MCF 10A (cell line): Measurements from ENCODE around the gene PLEKHH1. TPM values are rescaled to one million over a fixed set of nuclear protein-coding genes. Genes with fewer than 3 reads are reported as not detected.

Experiments
- BruUV-seq: library from RNA; stranded (reverse); fragments of 400-500 nt; replicated peaks from 2 replicates; lab custom pipeline; 2021; lab: Mats Ljungman, UMichigan
- CTCF ChIA-PET: fragments of 300-600 bp; sonication (Branson Sonifier 250); formaldehyde crosslinking; extraction: SDS; loops from one replicate; lab custom pipeline; 2021; ENCODE audit warnings: antibody characterized with exemption, inconsistent platforms; lab: Yijun Ruan, JAX
- POLR2A ChIA-PET: fragments of 300-600, 350-650 bp; sonication (Branson Sonifier 250); formaldehyde crosslinking; extraction: SDS; loops from one replicate; lab custom pipeline; 2020; ENCODE audit warnings: antibody characterized with exemption, inconsistent platforms; lab: Yijun Ruan, JAX
- DNase-seq: peaks from one replicate; pipeline ENCODE4 v3.0.0-alpha.2; 2018; ENCODE audit not compliant: unreplicated experiment
- H3K27ac Mint-ChIP-seq: one replicate; pipeline ENCODE4 v1.8.0; 2022; ENCODE audit warnings: mild to moderate bottlenecking, low read depth, mixed read lengths; ENCODE audit not compliant: unreplicated experiment
- H3K27me3 Mint-ChIP-seq: one replicate; pipeline ENCODE4 v1.8.0; 2022; ENCODE audit warnings: mixed read lengths; ENCODE audit not compliant: insufficient read depth, unreplicated experiment
- H3K36me3 Mint-ChIP-seq: one replicate; pipeline ENCODE4 v1.8.0; 2022; ENCODE audit warnings: mild to moderate bottlenecking, moderate library complexity, mixed read lengths; ENCODE audit not compliant: insufficient read depth, unreplicated experiment
- H3K4me1 Mint-ChIP-seq: one replicate; pipeline ENCODE4 v1.8.0; 2022; ENCODE audit warnings: mixed read lengths; ENCODE audit not compliant: insufficient read depth, unreplicated experiment
- H3K4me3 Mint-ChIP-seq: one replicate; pipeline ENCODE4 v1.8.0; 2022; ENCODE audit warnings: mild to moderate bottlenecking, moderate library complexity, mixed read lengths; ENCODE audit not compliant: unreplicated experiment
- H3K9me3 Mint-ChIP-seq: one replicate; pipeline ENCODE4 v1.8.0; 2022; ENCODE audit warnings: mixed read lengths; ENCODE audit not compliant: unreplicated experiment
- CTCF ChIP-seq: fragments of 200-600 bp; IDR thresholded peaks from one replicate; pipeline ENCODE4 v1.8.0; 2022; ENCODE audit warnings: antibody characterized with exemption, mild to moderate bottlenecking; ENCODE audit not compliant: unreplicated experiment
- intact Hi-C: fragments of 100-400 bp; cut with micrococcal nuclease; formaldehyde crosslinking; loops from 2 replicates; pipeline ENCODE4 v1.14.1; 2022
- total RNA-seq: library from RNA; stranded (reverse); gene quantifications from 2 replicates; pipeline ENCODE4 v1.2.3, GENCODE V29; 2022

The PLEKHH1 gene
- total RNA-seq, 1 experiment from 2014 or later, result 5.8 TPM

- DNase-seq, result no peak
- no peak overlapping the region for H3K4me3 Mint-ChIP-seq
- BruUV-seq, result no TSS peak
- no peak for TF ChIP-seq CTCF
- intact Hi-C loops, result loop anchor here (5.0 kb wide), 1 partner anchor 215 kb away; the partner anchor contains the start of genes RAD51B and ZFYVE26
- POLR2A ChIA-PET, result interaction anchor here (0.7 to 4.6 kb wide), 4 partner anchors 11 to 72 kb away, joined by 3 to 23 read pairs (median 11); partner anchors contain the start of genes ARG2 and VTI1B
- CTCF ChIA-PET, result no interaction called here
- H3K27me3 Mint-ChIP-seq, result no peaks in the 10 kb centered on the region
- no peaks in the 10 kb centered on the region for H3K9me3 Mint-ChIP-seq
- H3K4me1 Mint-ChIP-seq, result peaks cover 13% of the 10 kb centered on the region
- no peak overlapping the region for H3K27ac Mint-ChIP-seq
- no peaks in the 10 kb centered on the region for H3K36me3 Mint-ChIP-seq
Observed at GRCh38 chr14:67602076-67602475, 69.0 kb downstream of the PLEKHH1 start.

- CTCF ChIA-PET, result interaction anchor here (1.0 to 2.8 kb wide), 3 partner anchors 16 to 48 kb away, joined by 3 to 17 read pairs (median 11); no protein-coding TSS in a partner anchor
Observed at GRCh38 chr14:67602995-67603545, 70.0 kb downstream of the PLEKHH1 start.

GRCh38 chr14:67607646-67608045 lies 74.6 kb downstream of the PLEKHH1 start:
- Mint-ChIP-seq H3K4me3 (no peak overlapping the region), H3K4me1 (no peaks in the 10 kb centered on the region), H3K36me3 (no peaks in the 10 kb centered on the region), H3K27ac (no peak overlapping the region), H3K9me3 (no peaks in the 10 kb centered on the region), H3K27me3 (no peaks in the 10 kb centered on the region)
- POLR2A ChIA-PET, result interaction anchor here (0.9 to 1.5 kb wide), 2 partner anchors 10 to 66 kb away, joined by 3 to 4 read pairs; partner anchors contain the start of gene VTI1B
- CTCF ChIA-PET, result interaction anchor here (0.7 to 2.1 kb wide), 3 partner anchors 11 to 97 kb away, joined by 3 to 10 read pairs (median 3); no protein-coding TSS in a partner anchor
- intact Hi-C loops, result no loop called here
- no peak for DNase-seq
- BruUV-seq, result no TSS peak
- TF ChIP-seq CTCF, result no peak

More at GRCh38 chr14:67602995-67603545, 70.0 kb downstream of the PLEKHH1 start:
- DNase-seq, result peak; percentile 58
- Mint-ChIP-seq H3K4me1 (peaks cover 10% of the 10 kb centered on the region), H3K9me3 (no peaks in the 10 kb centered on the region), H3K36me3 (no peaks in the 10 kb centered on the region), H3K4me3 (no peak overlapping the region), H3K27ac (peak overlapping the region; percentile 29), H3K27me3 (no peaks in the 10 kb centered on the region)
- POLR2A ChIA-PET, result interaction anchor here (0.7 to 4.6 kb wide), 3 partner anchors 10 to 17 kb away, joined by 3 to 23 read pairs (median 3); partner anchors contain the start of gene ARG2
- BruUV-seq, result no TSS peak
- intact Hi-C loops, result loop anchor here (5.0 kb wide), 1 partner anchor 214 kb away; the partner anchor contains the start of genes RAD51B and ZFYVE26
- no peak for TF ChIP-seq CTCF

GRCh38 chr14:67609642-67610310 lies 76.7 kb downstream of the PLEKHH1 start:
- H3K27me3 Mint-ChIP-seq, result no peaks in the 10 kb centered on the region
- TF ChIP-seq CTCF, result no peak
- ChIA-PET POLR2A (interaction anchor here (0.6 kb wide), 1 partner anchor 1184 kb away, joined by 4 read pairs; no protein-coding TSS in a partner anchor), CTCF (interaction anchor here (0.5 to 2.2 kb wide), 5 partner anchors 9 to 83 kb away, joined by 3 to 8 read pairs (median 4); no protein-coding TSS in a partner anchor)
- no peak overlapping the region for H3K4me3 Mint-ChIP-seq
- no peaks in the 10 kb centered on the region for H3K36me3 Mint-ChIP-seq
- no peaks in the 10 kb centered on the region for H3K9me3 Mint-ChIP-seq
- no TSS peak for BruUV-seq
- H3K27ac Mint-ChIP-seq, result no peak overlapping the region
- no peak for DNase-seq
- H3K4me1 Mint-ChIP-seq, result no peaks in the 10 kb centered on the region
- intact Hi-C loops, result no loop called here
